ENCODE measurements around the gene SGPL1. TPM values are rescaled to one million over a fixed set of nuclear protein-coding genes. Genes with fewer than 3 reads are reported as not detected.

SGPL1 gene
- total and polyA plus RNA-seq, 12 donors = 3.7 to 20.3 (median 12.6) TPM

- intact Hi-C loops (cut with DNase I) = no loop called here
- DNase-seq = no peak
Observed at GRCh38 chr10:70777063-70777875, 38.5 kb upstream of the SGPL1 start.

GRCh38 chr10:70778267-70778924, 37.4 kb upstream of the SGPL1 start:
- ATAC-seq = no peak
- Histone ChIP-seq H3K36me3 (no peaks in the 10 kb centered on the region), H3K27me3 (peaks cover 0 to 5% (median 0%) of the 10 kb centered on the region in 7 donors), H3K27ac (no peak overlapping the region), H3K4me1 (peaks cover 0 to 21% (median 8%) of the 10 kb centered on the region in 9 donors), H3K9me3 (no peaks in the 10 kb centered on the region), H3K4me3 (no peak overlapping the region)
- DNase-seq = no peak
- intact Hi-C loops (cut with DNase I) = no loop called here
- no peak for TF ChIP-seq CTCF (IDR thresholded peaks at IDR 0.05)
- WGBS, 2 donors = 75 to 83% methylated on average over 9 of the region's 9 CpGs

More at GRCh38 chr10:70777063-70777875, 38.5 kb upstream of the SGPL1 start:
- no peaks in the 10 kb centered on the region for H3K9me3 ChIP-seq
- no peak for TF ChIP-seq CTCF (IDR thresholded peaks at IDR 0.05)
- ATAC-seq = no peak
- H3K27me3 ChIP-seq = peaks cover 0 to 1% (median 0%) of the 10 kb centered on the region in 7 donors
- no peak overlapping the region for H3K4me3 ChIP-seq
- no peaks in the 10 kb centered on the region for H3K36me3 ChIP-seq
- WGBS, 2 donors = 93 to 95% methylated on average over 18 of the region's 18 CpGs
- H3K27ac ChIP-seq = no peak overlapping the region
- H3K4me1 ChIP-seq = peaks cover 0 to 12% (median 3%) of the 10 kb centered on the region in 9 donors

GRCh38 chr10:70779088-70779487, 36.7 kb upstream of the SGPL1 start:
- Histone ChIP-seq H3K36me3 (no peaks in the 10 kb centered on the region), H3K27me3 (peaks cover 0 to 5% (median 0%) of the 10 kb centered on the region in 7 donors), H3K4me1 (peaks cover 0 to 21% (median 8%) of the 10 kb centered on the region in 9 donors), H3K4me3 (no peak overlapping the region), H3K27ac (no peak overlapping the region), H3K9me3 (no peaks in the 10 kb centered on the region)
- intact Hi-C loops (cut with DNase I) = no loop called here
- DNase-seq (no peak), ATAC-seq (peak in 1 of 8 donors; percentile 34)
- no peak for TF ChIP-seq CTCF (IDR thresholded peaks at IDR 0.05)
- WGBS, 2 donors = 61 to 65% methylated on average over 2 of the region's 2 CpGs

- H3K27ac ChIP-seq = no peak overlapping the region
- H3K4me3 ChIP-seq = no peak overlapping the region
- WGBS, 2 donors = 81 to 86% methylated on average over 16 of the region's 16 CpGs
- TF ChIP-seq CTCF (IDR thresholded peaks at IDR 0.05) = no peak
- intact Hi-C loops (cut with DNase I) = no loop called here
- H3K36me3 ChIP-seq = no peaks in the 10 kb centered on the region
- ATAC-seq (peak in 3 of 8 donors; percentile 33 to 37 (median 35)), DNase-seq (no peak)
- peaks cover 0 to 21% (median 8%) of the 10 kb centered on the region in 9 donors for H3K4me1 ChIP-seq
- peaks cover 0 to 5% (median 0%) of the 10 kb centered on the region in 7 donors for H3K27me3 ChIP-seq
- no peaks in the 10 kb centered on the region for H3K9me3 ChIP-seq
Observed at GRCh38 chr10:70779511-70780369, 36.0 kb upstream of the SGPL1 start.

All from heart right ventricle (tissue), 16 donors.